Measurements from ENCODE around the gene PCDHA8.

DNA sequence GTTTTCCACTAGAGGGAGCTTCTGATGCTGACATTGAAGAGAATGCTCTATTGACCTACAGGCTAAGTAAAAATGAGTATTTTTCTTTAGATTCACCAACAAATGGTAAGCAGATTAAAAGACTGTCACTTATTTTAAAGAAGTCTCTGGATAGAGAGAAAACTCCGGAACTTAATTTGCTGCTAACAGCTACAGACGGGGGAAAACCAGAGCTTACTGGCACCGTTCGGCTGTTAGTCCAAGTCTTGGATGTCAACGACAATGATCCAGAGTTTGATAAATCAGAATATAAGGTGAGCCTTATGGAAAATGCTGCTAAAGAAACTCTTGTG is 28.5 kb downstream of the PCDHA8 start:
- TF ChIP-seq, protein P1, sequence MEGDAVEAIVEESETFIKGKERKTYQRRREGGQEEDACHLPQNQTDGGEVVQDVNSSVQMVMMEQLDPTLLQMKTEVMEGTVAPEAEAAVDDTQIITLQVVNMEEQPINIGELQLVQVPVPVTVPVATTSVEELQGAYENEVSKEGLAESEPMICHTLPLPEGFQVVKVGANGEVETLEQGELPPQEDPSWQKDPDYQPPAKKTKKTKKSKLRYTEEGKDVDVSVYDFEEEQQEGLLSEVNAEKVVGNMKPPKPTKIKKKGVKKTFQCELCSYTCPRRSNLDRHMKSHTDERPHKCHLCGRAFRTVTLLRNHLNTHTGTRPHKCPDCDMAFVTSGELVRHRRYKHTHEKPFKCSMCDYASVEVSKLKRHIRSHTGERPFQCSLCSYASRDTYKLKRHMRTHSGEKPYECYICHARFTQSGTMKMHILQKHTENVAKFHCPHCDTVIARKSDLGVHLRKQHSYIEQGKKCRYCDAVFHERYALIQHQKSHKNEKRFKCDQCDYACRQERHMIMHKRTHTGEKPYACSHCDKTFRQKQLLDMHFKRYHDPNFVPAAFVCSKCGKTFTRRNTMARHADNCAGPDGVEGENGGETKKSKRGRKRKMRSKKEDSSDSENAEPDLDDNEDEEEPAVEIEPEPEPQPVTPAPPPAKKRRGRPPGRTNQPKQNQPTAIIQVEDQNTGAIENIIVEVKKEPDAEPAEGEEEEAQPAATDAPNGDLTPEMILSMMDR (IDR thresholded peaks at IDR 0.05) = peak; percentile 50
- no peak for TF ChIP-seq EZH2phosphoT487 (IDR thresholded peaks at IDR 0.05)
- no peak for TF ChIP-seq EZH2 (IDR thresholded peaks at IDR 0.05)
